GM19397 (cell line): ENCODE results near the gene MPG.
"Not testable (repeated sequence)": the region's sequence is repeated elsewhere in the genome, so short reads cannot be mapped to it uniquely, and the experiment has no call there.

Experiments used
- ATAC-seq: cut with Tn5 transposase; IDR thresholded peaks from one replicate; pipeline ENCODE4 v1.9.1; 2021; ENCODE audit warnings: mild to moderate bottlenecking, moderate library complexity; ENCODE audit not compliant: unreplicated experiment

The MPG gene

DNA sequence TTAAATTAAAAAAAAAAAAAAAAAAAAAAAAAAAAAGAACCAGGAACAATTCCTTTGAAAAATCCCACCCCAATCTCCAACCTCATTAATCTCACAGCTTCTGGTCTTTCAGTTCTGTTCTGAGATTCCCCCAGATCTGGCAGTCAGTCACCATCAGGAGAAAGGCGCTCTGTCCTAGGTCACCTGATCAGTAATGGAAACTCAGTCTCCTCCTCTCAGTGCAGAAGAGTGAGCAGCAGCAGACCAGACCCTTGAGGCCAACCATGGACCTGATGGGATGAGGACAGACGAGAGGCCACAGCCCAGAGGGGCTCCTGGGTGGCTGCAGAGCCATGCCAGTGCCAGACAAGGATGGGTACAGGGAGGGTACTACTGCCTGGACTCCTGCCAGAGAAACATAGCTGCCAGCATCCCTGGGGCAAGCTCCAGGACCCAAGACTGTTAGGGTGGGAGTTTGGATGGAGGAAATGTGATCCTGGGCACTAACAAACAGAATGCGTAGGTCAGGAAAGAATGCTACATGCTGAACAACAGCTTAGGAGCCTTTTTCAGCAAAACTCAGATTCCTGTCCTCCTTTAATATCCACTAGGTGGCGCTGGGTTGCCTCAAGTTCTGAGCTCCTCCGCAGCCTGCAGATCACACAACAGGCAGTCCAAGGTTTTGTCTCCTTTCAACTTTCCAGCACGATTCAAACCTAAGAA, 28.7 kb downstream of the MPG start:
- ATAC-seq, result no peak

DNA sequence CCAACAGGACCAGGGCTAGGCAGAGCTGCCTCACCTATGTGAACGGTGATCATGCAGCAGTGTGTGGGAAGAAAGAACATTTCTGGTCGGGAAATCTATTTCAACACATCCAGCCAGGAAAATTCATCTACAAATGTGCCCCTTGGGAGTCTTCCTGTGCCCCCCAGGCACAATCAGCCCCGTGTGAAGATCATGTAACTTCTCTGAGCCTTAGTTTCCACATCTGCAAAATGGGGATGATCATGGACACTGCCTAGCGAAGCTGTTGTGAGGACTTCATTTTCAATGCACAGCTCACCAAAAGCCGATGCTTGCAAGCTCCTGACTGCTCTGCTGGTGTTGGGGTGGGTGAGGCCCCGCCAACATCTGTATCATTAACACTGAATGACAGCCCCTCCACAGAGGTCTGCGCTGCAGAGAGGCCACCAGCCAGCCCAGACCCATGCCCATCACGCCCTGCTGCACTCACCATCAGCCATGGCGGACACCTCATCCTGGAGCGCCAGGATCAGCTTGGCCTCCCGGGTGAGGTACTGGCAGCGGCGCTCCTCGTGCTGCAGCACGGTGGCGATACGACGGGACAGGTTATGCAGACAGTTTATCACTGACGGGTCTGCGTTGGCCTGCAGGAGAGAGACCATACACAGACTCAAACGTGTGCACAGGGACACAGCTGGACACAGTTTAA, 34.3 kb downstream of the MPG start:
- no peak for ATAC-seq

DNA sequence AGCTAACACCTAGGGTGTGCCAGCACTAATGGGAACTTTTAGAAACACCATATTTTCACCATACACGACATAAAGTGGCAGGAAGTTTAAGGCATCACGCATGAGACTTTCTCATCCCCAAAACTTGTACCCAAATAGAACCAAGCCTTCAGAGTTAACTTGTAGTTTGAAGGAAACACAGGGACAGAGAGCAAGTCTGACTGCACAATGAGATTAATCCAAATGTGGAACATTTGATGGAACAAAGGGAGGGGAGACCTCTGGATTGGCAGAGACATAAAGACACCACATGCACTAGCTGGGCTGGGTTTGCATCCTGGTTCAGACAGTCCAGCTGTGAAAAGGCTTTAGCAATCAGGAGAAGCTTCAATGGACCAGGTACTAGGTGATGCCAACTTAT, 36.3 kb downstream of the MPG start:
- no peak for ATAC-seq

DNA sequence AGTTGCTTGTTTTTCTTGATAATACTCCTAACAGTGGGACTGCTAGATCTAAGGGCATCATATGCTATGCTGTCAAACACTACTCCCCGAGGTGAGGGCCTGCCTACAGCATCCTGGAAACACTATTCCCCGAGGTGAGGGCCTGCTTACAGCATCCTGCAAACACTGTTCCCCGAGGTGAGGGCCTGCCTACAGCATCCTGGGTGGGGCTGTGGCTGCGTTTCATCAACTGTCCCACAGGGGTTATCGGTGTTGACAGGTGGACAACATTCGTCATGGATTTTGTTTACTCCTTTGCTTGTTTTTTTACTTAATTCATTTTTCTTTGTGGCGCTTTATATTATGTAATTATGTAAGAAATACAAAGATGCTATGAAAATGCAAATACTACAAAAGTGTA, 38.0 kb downstream of the MPG start:
- ATAC-seq, result no peak

DNA sequence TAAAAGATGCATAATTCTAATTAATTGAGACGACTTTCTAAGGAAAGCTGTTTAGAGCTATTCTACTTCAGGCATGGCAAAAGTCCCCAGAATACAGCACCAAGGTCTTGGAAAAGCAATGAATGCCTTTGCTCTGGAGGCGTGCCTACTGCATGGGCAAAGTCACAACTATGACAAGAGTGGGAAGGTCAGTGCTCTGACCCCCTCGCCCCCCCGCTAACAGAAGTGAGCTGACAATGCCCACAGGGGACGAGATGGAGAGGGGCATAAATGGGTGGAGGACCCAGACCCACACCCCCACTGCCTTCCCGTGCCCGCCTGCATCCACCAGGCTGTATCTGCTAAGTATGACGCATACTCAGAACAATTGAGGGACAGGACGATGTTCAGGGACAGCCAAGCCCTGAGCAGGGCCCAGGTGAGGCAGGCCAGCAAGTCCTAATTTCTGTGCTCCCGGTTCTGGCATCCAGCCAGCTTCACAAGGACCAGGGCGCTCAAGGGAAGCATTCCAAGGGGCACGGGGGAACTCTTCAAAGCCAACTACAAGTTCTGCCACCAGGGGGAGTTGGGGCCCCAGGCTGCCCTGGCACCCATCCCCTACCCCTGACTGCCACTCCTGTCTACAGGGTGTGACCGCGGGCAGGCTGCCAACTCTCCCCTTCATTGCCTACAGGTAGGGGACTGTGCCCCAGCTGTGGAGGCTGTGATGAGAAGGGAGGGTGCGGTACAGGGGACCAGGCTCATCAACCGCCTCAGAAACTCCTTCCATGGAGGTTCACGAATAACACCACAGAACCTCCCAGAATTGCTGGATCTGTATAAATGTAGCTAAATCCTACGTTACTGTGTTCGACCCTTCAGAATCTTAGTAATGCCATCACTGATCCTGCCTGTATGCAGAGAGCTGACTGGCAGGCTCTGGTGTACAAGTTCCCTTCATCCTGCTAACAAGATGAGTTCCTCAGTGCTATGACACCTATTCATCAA, 39.6 kb downstream of the MPG start:
- ATAC-seq, result no peak

DNA sequence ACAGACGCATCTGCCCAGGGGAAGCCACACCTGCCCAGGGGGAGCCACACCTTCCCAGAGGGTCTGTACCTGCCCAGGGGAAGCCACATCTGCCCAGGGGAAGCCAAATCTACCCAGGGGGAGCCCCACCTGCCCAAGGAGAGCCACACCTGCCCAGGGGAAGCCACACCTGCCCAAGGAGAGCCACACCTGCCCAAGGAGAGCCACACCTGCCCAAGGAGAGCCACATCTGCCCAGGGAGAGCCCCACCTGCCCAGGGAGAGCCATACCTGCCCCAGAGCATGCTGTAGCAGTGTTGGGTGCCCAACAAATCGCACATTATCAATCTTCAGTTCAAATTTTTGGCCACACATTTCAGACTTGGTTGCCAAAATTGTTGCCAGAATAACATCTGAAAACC, 40.8 kb downstream of the MPG start:
- ATAC-seq, result no peak

DNA sequence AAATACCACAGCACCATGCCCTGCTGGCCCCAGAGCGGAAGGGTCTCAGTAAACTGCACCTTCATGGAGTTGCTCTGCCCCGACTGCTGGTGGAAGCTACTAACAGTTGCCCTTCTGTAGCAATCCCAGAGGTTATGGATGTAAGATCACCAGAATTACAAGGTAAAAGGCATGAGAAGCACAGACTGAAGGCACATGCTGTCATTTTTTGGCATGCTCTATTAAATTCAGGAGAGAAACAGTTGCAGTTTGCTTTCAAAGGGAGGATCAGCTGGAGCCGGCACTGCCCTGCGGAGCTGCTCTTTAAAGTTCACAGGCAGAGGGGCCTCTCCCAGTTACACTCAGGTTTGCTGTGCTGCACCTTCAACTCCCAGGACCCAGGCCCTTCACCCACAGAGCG, 41.3 kb downstream of the MPG start:
- ATAC-seq, result no peak

DNA sequence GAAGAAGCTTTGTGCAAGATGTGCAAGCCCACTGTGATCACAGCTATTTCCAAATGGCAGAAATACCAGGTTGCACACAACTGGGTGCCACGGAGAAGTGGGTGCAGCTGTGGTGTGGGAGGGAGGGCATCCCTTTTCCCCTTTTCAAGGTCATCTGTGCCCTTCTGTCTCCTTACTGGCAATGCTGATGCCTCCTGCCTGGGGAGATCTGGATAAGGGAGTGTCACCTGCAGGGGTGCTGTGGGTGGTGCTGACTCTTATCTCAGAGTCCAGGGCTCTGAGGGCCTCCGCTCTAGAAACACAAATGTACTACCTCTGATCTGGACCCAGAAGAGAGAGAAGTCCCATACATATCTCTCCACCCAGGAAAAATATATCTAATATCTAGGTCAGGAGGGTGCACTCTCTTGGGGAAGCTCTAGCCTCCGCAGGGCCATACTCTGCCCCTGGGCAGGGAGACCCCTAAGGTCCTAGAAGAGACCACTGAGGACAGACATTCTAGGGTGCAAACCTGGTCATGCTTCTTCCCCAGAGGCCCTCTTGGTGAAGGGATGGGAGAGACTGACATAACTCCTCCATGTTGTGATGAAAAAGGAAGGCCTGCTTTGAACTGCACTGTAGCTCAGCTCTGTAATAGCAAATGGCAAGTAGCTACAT, 41.9 kb downstream of the MPG start:
- no peak for ATAC-seq

DNA sequence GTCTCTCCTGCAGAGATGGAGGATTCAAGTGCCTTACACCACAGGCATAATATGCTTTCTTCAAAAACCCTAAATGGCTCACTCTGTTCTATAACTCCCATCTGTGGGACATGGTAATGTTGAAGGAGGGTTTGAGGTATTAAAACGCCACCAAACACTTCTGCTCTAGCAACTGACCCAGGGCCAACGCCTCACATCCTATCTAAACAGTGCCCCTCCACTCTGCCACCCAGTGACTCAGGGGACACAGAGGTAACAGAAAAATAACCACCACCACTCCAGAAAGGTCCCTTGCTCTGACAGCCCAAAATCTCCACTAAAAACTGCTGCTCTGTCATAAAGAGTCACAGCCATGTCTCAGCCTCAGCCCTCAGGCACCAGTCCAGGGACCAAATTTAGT, 42.7 kb downstream of the MPG start:
- no peak for ATAC-seq

DNA sequence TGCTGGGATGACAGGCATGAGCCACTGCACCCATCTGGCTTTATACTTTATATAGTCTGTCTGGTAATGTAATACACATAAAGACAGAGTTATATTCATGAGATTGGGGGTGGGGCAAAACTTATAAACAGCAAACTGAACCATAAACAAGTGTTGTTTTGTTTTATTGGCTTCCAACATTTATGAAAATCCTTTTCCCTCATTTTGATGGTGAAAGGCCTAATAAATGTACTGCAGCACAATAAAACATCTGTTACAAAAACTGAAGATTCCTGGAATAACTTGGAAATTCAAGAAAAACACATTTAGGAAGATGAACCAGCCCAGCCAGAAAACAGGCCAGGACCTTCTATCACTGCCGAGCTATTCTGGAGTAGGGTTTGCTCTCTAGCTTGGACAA, 44.3 kb downstream of the MPG start:
- no peak for ATAC-seq

DNA sequence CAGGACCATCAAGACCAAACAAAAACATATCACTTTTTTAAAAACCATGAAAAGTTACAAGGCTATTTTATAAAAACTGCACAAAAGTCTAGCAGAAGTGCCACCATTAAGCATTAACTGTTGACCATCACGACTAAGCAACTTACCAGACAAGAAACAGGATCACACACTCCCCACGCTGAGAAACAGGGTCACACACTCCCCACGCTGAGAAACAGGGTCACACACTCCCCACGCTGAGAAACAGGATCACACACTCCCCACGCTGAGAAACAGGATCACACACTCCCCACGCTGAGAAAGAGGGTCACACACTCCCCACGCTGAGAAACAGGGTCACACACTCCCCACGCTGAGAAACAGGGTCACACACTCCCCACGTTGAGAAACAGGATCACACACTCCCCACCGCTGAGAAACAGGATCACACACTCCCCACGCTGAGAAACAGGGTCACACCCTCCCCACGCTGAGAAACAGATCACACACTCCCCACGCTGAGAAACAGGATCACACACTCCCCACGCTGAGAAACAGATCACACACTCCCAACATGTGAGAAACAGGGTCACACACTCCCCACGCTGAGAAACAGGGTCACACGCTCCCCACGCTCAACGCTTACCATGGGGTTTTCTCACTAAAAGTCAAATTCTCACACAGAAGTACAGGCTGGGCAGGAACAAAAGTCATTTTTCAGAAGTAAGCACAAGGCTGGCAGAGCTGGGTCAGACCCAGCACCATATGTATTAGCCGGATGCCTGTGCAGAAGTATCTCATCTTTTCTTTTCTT, 45.7 kb downstream of the MPG start:
- ATAC-seq, result not testable (repeated sequence)

DNA sequence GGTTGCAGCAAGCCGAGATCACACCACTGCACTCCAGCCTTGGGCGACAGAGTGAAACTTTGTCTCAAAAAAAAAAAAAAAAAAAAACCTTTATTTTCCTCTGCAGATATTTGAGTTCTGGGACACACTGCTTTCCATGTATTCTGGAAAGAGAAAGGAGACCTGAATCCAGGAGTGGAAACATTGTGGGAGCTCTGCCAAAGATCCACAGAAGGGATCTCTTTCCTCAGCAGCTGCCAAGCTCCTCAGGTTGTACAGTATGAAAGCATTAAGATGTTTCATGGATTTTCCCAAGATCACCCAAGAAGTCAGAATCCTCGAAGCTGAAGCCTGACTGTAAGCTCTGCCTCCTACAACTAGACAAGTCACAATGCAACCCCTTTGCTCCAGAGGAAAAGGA, 47.0 kb downstream of the MPG start:
- no peak for ATAC-seq

DNA sequence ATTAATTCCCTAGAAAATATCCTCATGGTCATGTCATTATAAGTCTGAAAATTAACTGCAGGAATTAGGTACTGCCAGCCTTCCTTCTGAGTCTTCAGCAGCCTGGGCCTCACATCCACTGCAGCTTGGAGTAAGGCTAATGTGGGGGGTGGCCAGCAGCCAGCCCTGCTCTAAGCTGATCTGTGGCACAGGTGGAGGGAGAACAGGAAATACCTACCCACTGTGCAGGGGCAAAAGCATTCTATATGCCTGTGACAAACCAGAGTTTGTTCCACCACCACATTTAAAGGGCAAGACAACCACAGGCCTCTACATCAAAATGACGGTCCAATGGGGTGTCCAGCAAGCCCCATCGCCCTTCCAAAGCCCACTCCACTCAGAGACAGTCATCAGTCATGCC, 51.0 kb downstream of the MPG start:
- no peak for ATAC-seq

DNA sequence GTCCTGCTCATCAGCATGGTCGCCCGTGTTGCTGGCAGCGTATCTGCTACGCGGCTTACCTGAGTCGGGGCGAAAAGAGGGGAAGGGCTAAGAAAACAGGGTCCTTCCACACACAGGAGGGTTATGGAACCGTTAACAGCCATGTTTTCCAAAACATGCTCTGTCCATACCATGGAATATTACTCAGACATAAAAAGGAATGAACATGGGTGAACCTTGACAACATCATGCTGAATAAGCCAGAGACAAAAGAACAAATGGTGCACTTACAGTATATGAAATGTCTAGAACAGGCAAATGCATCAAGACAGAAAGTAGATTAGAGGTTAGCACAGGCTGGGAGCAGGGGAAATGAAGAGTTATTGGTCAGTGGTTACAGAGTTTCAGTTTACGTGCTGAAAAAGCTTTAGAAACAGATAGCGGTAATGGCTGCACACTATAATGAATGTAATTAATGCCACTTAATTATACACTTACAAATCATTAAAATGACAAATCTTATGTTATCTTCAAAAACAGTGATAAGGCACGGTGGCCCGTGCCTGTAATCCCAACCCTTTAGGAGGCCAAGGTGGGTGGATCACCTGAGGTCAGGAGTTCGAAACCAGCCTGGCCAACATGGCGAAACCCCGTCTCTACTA, 52.6 kb downstream of the MPG start:
- no peak for ATAC-seq

DNA sequence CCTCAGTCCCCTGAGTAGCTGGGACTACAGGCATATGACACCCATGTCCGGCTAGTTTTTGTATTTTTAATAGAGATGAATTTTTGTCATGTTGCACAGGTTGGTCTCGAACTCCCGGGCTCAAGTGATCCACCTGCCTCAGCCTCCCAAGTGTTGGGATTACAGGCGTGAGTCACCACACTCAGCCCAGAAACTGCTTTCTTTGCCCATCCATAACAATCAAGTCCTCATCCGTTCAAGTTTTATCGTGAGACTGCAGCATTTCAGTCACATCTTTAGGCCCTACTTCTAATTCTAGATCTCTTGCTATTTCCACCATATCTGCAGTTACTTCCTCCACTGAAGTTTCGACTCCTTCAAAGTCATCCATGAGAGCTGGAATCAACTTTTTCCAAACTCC, 54.1 kb downstream of the MPG start:
- ATAC-seq, result no peak

DNA sequence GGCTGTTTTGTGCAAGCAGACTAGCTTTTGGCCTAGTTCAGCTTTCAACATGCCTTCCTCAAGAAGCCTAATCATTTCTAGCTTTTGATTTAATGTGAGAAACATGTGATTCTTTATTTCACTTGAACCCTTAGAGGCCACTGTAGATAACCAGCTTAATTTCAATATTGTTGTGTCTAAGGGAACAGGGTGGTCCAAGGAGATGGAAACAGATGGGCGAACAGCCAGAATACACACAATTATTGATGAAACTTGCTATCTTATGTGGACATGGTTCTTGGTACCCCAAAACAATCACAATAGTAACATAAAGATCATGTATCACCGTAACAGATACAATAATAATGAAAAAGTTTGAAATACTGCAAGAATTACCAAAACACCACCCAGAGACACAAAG, 55.7 kb downstream of the MPG start:
- ATAC-seq, result no peak
